Measurements from ENCODE around the gene YEATS2. TPM values are rescaled to one million over a fixed set of nuclear protein-coding genes. Genes with fewer than 3 reads are reported as not detected.
"Not testable (repeated sequence)": the region's sequence is repeated elsewhere in the genome, so short reads cannot be mapped to it uniquely, and the experiment has no call there.

Gene YEATS2
- total RNA-seq, 1 donor from 2014 or later: 30.7 TPM

GRCh38 chr3:183781246-183781645 is 83.6 kb downstream of the YEATS2 start:
- peaks cover 66% of the 10 kb centered on the region for H3K36me3 ChIP-seq
- peaks cover 2% of the 10 kb centered on the region for H3K4me1 ChIP-seq
- ATAC-seq (no peak), DNase-seq (no peak)
- no peak for TF ChIP-seq CTCF (IDR thresholded peaks at IDR 0.05)
- no peak overlapping the region for H3K27ac ChIP-seq
- intact Hi-C loops (cut with DNase I): no loop called here
- no peak overlapping the region for H3K4me3 ChIP-seq
- no peaks in the 10 kb centered on the region for H3K9me3 ChIP-seq
- H3K27me3 ChIP-seq: no peaks in the 10 kb centered on the region

- Histone ChIP-seq H3K27ac (no peak overlapping the region), H3K27me3 (no peaks in the 10 kb centered on the region), H3K4me3 (no peak overlapping the region), H3K36me3 (peaks cover 66% of the 10 kb centered on the region), H3K4me1 (no peaks in the 10 kb centered on the region), H3K9me3 (no peaks in the 10 kb centered on the region)
- DNase-seq: no peak
- no peak for ATAC-seq
- no peak for TF ChIP-seq CTCF (IDR thresholded peaks at IDR 0.05)
- intact Hi-C loops (cut with DNase I): no loop called here
These were observed 85.1 kb downstream of the YEATS2 start for GRCh38 chr3:183782576-183783276.

GRCh38 chr3:183784503-183784902 is 86.9 kb downstream of the YEATS2 start:
- ATAC-seq; DNase-seq; H3K4me3 ChIP-seq; intact Hi-C loops (cut with DNase I); H3K9me3 ChIP-seq; H3K27ac ChIP-seq; H3K4me1 ChIP-seq; H3K27me3 ChIP-seq: not testable (repeated sequence)
- H3K36me3 ChIP-seq: peaks cover 53% of the 10 kb centered on the region

- no peak overlapping the region for H3K4me3 ChIP-seq
- H3K9me3 ChIP-seq: no peaks in the 10 kb centered on the region
- intact Hi-C loops (cut with DNase I): no loop called here
- ATAC-seq (no peak), DNase-seq (no peak)
- H3K36me3 ChIP-seq: peaks cover 74% of the 10 kb centered on the region
- H3K27ac ChIP-seq: no peak overlapping the region
- H3K4me1 ChIP-seq: no peaks in the 10 kb centered on the region
- H3K27me3 ChIP-seq: no peaks in the 10 kb centered on the region
- no peak for TF ChIP-seq CTCF (IDR thresholded peaks at IDR 0.05)
These were observed 92.2 kb downstream of the YEATS2 start for GRCh38 chr3:183789826-183790225.

- intact Hi-C loops (cut with DNase I): no loop called here
- TF ChIP-seq CTCF (IDR thresholded peaks at IDR 0.05): no peak
- Histone ChIP-seq H3K9me3 (no peaks in the 10 kb centered on the region), H3K4me3 (no peak overlapping the region), H3K4me1 (no peaks in the 10 kb centered on the region), H3K36me3 (peaks cover 69% of the 10 kb centered on the region), H3K27ac (no peak overlapping the region), H3K27me3 (no peaks in the 10 kb centered on the region)
- no peak for DNase-seq
- ATAC-seq: no peak
These were observed 93.1 kb downstream of the YEATS2 start for GRCh38 chr3:183790700-183791099.

GRCh38 chr3:183792976-183793375 is 95.4 kb downstream of the YEATS2 start:
- H3K4me3 ChIP-seq: no peak overlapping the region
- no peaks in the 10 kb centered on the region for H3K9me3 ChIP-seq
- no peaks in the 10 kb centered on the region for H3K27me3 ChIP-seq
- DNase-seq: no peak
- no peaks in the 10 kb centered on the region for H3K4me1 ChIP-seq
- no peak for ATAC-seq
- intact Hi-C loops (cut with DNase I): no loop called here
- H3K27ac ChIP-seq: no peak overlapping the region
- no peak for TF ChIP-seq CTCF (IDR thresholded peaks at IDR 0.05)
- H3K36me3 ChIP-seq: peaks cover 55% of the 10 kb centered on the region
